Brain pericyte (primary cell): ENCODE measurements around the gene PKNOX1.
"Not testable (repeated sequence)": the region's sequence is repeated elsewhere in the genome, so short reads cannot be mapped to it uniquely, and the experiment has no call there.

Experiments used
- DNase-seq: peaks from one replicate; pipeline ENCODE4 v3.0.0-alpha.2; 2012; ENCODE audit warnings: low read depth, low spot score

The PKNOX1 gene

GRCh38 chr21:43020177-43020576, 45.8 kb downstream of the PKNOX1 start:
- no peak for DNase-seq

- DNase-seq: no peak
Observed at GRCh38 chr21:43020771-43021170, 46.4 kb downstream of the PKNOX1 start.

GRCh38 chr21:43021191-43021590, 46.8 kb downstream of the PKNOX1 start:
- no peak for DNase-seq

GRCh38 chr21:43021756-43022600, 47.6 kb downstream of the PKNOX1 start:
- no peak for DNase-seq

GRCh38 chr21:43023175-43023574, 48.8 kb downstream of the PKNOX1 start:
- no peak for DNase-seq

- DNase-seq: no peak
Observed at GRCh38 chr21:43024439-43025136, 50.2 kb downstream of the PKNOX1 start.

- no peak for DNase-seq
Observed at GRCh38 chr21:43025636-43026180, 51.3 kb downstream of the PKNOX1 start.

GRCh38 chr21:43027846-43028731, 53.7 kb downstream of the PKNOX1 start:
- DNase-seq: no peak

- DNase-seq: no peak
Observed at GRCh38 chr21:43029785-43030184, 55.4 kb downstream of the PKNOX1 start.

GRCh38 chr21:43031121-43031619, 56.8 kb downstream of the PKNOX1 start:
- no peak for DNase-seq

GRCh38 chr21:43034101-43034500, 59.7 kb downstream of the PKNOX1 start:
- no peak for DNase-seq

GRCh38 chr21:43034826-43035225, 60.5 kb downstream of the PKNOX1 start:
- no peak for DNase-seq

- not testable (repeated sequence) for DNase-seq
Observed at GRCh38 chr21:43036889-43037288, 62.5 kb downstream of the PKNOX1 start.

GRCh38 chr21:43037918-43038658, 63.7 kb downstream of the PKNOX1 start:
- not testable (repeated sequence) for DNase-seq

GRCh38 chr21:43038659-43039044, 64.3 kb downstream of the PKNOX1 start:
- not testable (repeated sequence) for DNase-seq

GRCh38 chr21:43042169-43042568, 67.8 kb downstream of the PKNOX1 start:
- DNase-seq: not testable (repeated sequence)

- DNase-seq: not testable (repeated sequence)
Observed at GRCh38 chr21:43043291-43043690, 68.9 kb downstream of the PKNOX1 start.

GRCh38 chr21:43044547-43044946, 70.2 kb downstream of the PKNOX1 start:
- not testable (repeated sequence) for DNase-seq

- DNase-seq: not testable (repeated sequence)
Observed at GRCh38 chr21:43045165-43045875, 71.0 kb downstream of the PKNOX1 start.
